ENCODE measurements around the gene TDRD10.
"Not testable (repeated sequence)": the region's sequence is repeated elsewhere in the genome, so short reads cannot be mapped to it uniquely, and the experiment has no call there.

Gene TDRD10

DNA sequence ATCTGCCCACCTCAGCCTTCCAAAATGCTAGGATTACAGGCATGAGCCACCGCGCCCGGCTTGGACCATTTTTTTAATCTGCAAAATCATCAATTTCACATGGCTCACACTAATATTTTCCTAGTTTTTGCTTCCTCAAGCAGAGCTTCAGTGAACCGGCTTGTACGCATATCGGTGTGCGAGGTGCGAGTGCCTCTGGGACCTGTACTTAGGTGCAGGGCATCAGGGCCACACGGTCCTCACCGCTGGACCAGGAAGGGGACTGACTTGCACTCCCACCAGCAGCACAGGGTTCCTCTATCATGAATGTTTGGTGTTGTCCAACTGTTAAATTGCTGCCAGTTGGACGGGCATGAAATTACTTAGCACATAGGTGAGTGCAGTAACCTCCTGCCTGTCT is 15.6 kb downstream of the TDRD10 start:
- DNase-seq (ENCODE audit: low spot score) = no peak

DNA sequence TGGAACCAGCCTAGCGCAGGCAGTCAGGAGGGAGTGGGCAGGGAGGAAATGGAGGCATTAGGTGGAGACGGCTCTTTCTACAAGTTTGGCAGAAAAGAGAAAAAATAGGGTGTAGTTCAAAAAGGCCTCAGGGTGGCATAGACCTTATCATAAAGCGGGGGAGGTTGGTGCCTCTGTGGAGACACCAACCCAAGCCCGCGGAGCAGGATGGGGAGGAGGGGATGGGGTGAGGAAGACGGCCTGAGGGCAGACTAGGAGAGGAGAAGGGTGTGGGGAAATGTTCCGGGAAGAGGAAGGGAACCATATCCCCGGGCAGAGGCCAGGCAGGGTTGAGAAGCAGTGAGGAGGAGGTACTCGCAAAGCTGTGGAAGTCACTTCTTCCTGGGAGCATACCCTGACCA is 17.6 kb downstream of the TDRD10 start:
- no peak for DNase-seq (ENCODE audit: low spot score)

DNA sequence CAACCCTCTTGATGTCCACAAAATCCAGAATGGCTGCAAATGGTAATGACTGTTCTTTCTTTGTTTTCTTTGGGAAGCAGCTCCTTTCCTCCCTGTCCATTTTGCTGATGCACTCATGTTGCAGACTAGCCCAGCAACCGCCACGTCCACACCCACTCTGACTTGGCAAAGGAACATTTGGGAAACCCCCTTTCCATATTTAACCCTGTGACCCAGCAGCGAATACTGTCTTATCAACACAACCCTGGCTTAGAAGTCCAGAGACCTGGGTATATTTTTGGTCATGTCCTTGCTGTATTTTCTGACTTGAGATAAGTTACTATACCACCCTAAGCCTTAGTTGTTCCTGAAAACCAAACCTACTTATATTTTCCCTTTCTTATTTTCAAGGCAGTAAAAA is 18.3 kb downstream of the TDRD10 start:
- no peak for DNase-seq (ENCODE audit: low spot score)

GRCh38 chr1:154521695-154522094 is 19.7 kb downstream of the TDRD10 start:
- no peak for DNase-seq (ENCODE audit: low spot score)

- DNase-seq (ENCODE audit: low spot score) = no peak
These were observed 22.9 kb downstream of the TDRD10 start for GRCh38 chr1:154524881-154525280.

- no peak for DNase-seq (ENCODE audit: low spot score)
These were observed 25.2 kb downstream of the TDRD10 start for GRCh38 chr1:154527192-154527591.

DNA sequence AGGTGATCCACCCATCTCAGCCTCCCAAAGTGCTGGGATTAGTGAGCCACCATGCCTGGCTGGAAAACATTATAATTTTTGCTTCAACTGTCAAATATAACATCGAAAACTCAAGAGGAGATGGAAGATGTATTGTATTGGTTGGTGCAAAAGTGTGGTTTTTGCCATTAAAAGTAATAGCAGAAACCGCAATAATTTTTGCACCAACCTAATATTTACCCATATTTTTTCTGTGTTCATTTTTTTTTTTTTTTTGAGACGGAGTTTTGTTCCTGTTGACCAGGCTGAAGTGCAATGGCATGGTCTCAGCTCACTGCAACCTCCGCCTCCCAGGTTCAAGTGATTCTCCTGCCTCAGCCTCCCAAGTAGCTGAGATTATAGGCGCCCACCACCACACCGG is 27.3 kb downstream of the TDRD10 start:
- no peak for DNase-seq (ENCODE audit: low spot score)

DNA sequence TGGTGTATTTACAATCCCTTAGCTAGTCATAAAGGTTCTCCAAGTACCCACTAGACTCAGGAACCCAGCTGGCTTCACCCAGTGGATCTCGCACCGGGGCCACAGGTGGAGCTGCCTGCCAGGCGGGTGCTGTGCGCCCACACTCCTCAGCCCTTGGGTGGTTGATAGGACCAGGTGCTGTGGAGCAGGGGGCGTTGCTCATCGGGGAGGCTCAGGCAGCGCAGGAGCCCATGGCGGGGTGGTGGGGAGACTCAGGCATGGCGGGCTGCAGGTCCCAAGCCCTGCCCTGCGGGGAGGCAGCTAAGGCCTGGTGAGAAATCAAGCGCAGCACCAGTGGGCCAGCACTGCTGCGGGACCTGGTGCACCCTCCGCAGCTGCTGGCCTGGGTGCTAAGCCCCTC is 29.9 kb downstream of the TDRD10 start:
- DNase-seq (ENCODE audit: low spot score) = not testable (repeated sequence)

- DNase-seq (ENCODE audit: low spot score) = peak; percentile 85
These were observed 32.2 kb downstream of the TDRD10 start for GRCh38 chr1:154533952-154534844.

DNA sequence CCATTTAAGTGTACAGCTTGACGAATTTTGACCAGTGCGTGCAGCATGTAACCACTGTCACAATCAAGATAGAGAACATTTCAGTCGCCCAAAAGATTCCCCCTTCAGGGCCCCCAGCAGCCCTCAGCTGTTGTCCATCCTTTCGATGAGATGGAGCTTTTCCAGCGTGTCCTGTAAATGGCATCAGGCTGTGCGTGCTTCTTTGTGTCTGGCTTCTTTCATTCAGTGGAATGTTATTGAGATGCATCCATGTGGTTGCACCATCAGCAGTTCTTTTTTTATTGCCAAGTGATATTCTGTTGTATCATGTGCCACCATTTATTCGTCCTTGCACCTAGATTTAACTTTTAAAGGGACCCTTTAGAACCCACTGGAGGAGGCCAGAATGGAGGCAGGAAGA is 34.6 kb downstream of the TDRD10 start:
- no peak for DNase-seq (ENCODE audit: low spot score)

DNA sequence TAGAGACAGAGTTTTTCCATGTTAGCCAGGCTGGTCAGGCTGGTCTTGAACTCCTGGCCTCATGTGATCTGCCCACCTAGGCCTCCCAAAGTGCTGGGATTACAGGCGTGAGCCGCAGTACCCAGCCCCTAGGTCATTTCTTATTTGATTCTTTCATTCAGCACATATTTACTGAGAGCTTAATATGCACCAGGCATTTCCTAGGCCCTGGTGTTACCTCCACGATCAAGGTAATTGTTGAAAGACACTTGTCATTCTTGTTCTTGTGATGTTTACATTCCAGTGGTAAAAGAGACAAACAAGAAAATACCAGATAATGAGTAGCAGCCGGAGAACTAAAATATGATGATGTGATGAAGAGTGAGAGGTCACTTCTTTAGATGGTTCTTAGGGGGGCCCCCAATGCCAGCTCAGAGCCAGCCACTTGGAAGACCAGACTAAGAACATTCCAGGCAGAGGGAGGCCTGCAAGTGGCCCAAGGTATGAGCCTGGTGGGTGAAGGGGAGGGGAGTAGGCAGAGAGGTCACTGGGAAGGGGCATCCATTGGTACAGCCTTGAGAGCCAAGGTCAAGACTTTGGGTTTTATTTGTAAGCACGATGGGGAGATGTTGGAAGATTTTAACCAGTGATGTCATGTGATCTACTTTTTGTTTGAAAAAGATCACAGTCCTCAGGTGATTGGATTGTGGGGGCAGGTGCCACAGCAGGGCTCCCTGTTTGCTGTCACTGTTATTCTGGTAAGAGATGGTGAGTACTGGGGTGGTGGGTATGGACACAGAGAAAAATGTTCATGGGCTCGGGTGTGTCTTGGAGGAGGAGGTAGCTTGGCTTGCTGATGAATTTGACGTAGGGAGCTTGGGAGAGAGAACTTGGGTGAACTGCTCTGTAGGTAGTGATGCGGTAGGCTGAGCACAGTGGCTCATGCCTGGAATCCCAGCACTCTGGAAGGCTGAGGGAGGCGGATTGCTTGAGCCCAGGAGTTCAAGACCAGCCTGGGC is 37.8 kb downstream of the TDRD10 start:
- DNase-seq (ENCODE audit: low spot score) = no peak

DNA sequence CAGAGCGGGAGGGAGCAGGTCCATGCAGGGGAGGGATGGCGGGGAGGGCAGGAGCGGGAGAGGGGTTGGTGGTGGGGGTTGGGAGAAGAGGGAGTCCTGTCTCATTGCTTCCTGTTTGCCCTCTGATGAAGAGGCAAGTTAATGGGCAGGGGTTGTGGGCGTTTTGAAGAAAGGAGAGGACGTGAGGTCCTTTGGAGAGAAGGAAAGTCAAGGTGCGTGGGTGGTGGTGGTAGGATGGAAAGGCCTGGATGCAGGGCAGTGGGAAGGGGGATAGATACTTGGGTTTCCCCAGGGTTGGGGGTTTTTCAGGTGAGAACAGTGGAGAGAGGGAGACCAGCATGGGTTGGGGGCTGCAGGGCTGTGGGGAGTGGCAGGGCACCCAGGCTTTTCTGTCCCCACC is 39.2 kb downstream of the TDRD10 start:
- peak; percentile 31 for DNase-seq (ENCODE audit: low spot score)

DNA sequence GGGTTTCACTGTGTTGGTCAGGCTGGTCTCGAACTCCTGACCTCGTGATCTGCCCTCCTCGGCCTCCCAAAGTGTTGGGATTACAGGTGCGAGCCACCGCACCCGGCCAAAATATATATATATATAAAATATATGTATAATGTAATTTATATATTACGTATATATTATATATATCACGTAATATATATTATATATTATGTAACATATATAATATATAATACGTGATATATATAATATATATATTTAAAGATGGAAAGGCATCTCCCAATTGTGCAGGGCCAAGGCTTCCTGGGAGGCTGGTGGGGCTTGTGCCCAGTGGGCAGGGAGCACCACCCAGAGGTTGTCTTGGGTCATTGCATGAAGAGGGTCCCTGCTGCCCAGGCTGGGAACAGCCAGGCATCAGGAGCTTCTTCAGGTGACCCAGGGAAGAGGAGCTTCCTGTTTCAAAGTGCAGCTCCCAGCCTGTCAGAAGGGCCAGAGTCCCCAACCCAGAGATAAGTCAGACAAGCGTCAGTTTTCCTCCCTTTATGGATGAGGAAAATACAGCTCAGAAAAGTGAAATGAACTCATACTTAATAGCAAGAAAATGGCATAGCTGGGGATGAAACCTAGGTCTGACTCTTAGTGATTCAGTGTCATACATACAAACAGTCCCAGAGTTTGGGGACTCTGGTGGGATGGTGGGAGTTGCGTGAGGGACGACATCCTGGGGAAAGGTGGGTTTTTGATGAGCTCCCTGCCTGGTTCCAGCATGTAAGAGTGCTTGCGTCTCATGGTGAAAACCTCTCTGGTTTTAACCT is 44.4 kb downstream of the TDRD10 start:
- DNase-seq (ENCODE audit: low spot score) = peak; percentile 90

GRCh38 chr1:154547105-154547732 is 45.2 kb downstream of the TDRD10 start:
- DNase-seq (ENCODE audit: low spot score) = no peak

DNA sequence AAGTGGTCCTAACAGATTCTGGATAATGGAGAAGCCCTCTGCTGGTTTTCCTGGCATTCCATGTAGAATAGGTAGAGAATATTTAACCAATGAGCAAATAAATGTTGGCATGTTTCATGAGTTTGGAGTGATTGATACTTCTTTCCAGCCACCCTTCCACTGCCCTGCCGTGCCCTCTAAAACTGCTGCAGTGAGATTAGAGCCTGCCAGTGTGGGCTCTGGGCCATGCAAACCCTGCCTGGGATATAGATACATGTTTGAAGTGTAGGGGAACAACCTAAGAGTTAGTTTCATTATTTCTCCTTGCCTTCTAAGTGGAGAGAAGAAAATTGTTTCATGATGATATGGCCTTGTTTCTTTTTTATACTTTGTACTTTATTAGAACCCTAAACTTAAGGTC is 46.0 kb downstream of the TDRD10 start:
- DNase-seq (ENCODE audit: low spot score) = no peak

DNA sequence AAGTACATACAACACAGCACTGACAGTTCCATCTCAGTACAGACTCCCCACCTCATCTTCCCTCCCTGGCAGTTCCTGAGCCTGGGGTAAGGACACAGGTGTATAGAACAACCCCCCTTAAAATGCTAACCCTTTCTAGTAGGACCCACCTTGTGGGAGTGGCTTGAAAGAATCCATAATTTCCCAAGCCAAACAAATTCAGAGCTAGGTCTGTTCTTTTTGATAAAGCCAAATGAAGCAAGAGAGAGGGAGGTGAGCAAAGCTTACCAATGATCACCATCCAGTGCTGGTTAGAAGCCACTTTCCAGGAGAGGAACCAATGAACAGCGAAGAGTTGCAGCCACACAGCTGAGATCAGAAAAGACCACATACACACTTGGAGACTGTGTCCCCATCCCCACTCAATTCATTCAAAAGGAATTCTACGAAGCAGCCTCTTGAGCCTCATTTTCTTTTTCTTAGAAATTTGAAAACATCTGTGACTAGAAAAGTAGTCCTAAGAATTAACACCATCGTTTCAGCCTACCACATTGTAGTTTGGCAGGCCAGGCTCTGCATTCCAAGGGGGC is 47.3 kb downstream of the TDRD10 start:
- no peak for DNase-seq (ENCODE audit: low spot score)

DNA sequence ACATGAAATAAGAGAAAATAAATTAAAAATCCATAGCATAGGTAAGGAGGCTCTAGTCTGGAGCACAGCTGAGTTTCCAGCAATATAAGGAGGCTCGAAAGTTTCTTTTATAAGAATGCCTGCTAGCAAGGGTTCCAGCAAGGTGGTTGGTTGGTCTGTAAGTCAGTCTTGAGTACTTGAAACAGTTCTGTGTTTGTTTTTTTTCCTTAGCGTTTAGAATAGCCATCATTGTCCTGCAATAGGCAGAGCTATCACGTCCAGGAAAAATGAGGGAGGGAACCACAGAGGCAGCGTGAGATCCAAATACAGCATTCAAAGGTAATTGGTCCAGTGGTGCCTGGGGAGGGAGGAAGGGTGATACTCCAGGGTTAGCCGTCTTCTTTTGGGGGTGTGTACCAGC is 48.1 kb downstream of the TDRD10 start:
- no peak for DNase-seq (ENCODE audit: low spot score)

DNA sequence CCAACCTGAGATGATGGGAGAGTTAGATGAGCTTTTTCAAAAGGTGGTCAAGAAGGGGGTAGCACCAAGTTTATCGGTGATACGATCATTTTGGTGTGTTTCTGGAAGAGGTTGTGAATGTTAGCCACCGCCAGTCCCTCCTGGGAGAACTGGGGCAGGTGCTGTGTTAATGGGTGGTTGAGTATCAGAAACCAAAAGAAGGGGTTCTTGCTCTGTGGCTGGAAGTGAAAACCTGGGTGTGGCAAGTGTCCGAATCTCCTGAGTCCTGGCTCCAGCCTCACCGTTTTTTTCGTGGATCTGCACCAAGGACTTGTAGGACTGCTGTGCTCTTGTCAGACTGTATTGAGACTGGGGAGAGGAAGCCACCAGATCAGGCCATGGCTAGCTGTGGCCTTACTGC is 48.6 kb downstream of the TDRD10 start:
- no peak for DNase-seq (ENCODE audit: low spot score)

GRCh38 chr1:154551474-154551873 is 49.5 kb downstream of the TDRD10 start:
- DNase-seq (ENCODE audit: low spot score) = no peak

GRCh38 chr1:154552036-154552435 is 50.0 kb downstream of the TDRD10 start:
- DNase-seq (ENCODE audit: low spot score) = no peak

Measured in iPS-NIHi11 (cell line).